Measurements from ENCODE around the gene STK4. TPM values are rescaled to one million over a fixed set of nuclear protein-coding genes. Genes with fewer than 3 reads are reported as not detected.

Gene STK4
- total and polyA plus RNA-seq, 2 experiments from 2014 or later, result 16.0 to 19.1 TPM

DNA sequence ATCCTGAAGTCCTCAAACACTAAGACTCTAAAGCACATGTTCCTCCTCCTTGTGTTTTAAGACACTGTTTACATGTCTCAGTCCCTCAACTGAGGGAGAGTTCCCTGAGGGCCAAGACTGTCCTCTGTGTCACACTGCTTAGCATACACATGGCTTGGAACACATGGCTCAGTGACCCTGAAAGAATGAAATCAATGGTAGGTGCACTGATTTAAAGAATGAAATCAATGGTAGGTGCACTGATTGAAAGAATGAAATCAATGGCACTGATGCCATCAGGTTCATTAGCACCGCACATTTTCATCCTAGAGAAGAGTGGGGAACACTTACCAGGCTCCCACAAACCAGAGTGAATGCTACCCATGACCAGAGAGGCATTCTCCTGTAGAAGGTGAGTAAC is 15.9 kb upstream of the STK4 start:
- H3K4me3 ChIP-seq, result no peak overlapping the region
- H3K27ac ChIP-seq, result no peak overlapping the region
- no peaks in the 10 kb centered on the region for H3K27me3 ChIP-seq
- DNase-seq (ENCODE audit: low read depth in 1 of 2, low spot score in 1 of 2), result no peak
- TF ChIP-seq, protein P1, sequence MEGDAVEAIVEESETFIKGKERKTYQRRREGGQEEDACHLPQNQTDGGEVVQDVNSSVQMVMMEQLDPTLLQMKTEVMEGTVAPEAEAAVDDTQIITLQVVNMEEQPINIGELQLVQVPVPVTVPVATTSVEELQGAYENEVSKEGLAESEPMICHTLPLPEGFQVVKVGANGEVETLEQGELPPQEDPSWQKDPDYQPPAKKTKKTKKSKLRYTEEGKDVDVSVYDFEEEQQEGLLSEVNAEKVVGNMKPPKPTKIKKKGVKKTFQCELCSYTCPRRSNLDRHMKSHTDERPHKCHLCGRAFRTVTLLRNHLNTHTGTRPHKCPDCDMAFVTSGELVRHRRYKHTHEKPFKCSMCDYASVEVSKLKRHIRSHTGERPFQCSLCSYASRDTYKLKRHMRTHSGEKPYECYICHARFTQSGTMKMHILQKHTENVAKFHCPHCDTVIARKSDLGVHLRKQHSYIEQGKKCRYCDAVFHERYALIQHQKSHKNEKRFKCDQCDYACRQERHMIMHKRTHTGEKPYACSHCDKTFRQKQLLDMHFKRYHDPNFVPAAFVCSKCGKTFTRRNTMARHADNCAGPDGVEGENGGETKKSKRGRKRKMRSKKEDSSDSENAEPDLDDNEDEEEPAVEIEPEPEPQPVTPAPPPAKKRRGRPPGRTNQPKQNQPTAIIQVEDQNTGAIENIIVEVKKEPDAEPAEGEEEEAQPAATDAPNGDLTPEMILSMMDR (IDR thresholded peaks at IDR 0.05; ENCODE audit: low read depth, low read length), result no peak
- no peaks in the 10 kb centered on the region for H3K4me1 ChIP-seq (ENCODE audit: low read depth)
- H3K9me3 ChIP-seq (ENCODE audit: low read depth), result no peaks in the 10 kb centered on the region
- H3K36me3 ChIP-seq, result peaks cover 77% of the 10 kb centered on the region

GRCh38 chr20:44952731-44953130 is 13.6 kb upstream of the STK4 start:
- Histone ChIP-seq H3K36me3 (peaks cover 74% of the 10 kb centered on the region), H3K27ac (no peak overlapping the region), H3K27me3 (no peaks in the 10 kb centered on the region), H3K4me3 (no peak overlapping the region), H3K9me3 (ENCODE audit: low read depth) (no peaks in the 10 kb centered on the region), H3K4me1 (ENCODE audit: low read depth) (no peaks in the 10 kb centered on the region)
- TF ChIP-seq, protein P1 (IDR thresholded peaks at IDR 0.05; ENCODE audit: low read depth, low read length), result no peak
- no peak for DNase-seq (ENCODE audit: low read depth in 1 of 2, low spot score in 1 of 2)

- peaks cover 66% of the 10 kb centered on the region for H3K36me3 ChIP-seq
- TF ChIP-seq, protein P1 (IDR thresholded peaks at IDR 0.05; ENCODE audit: low read depth, low read length), result no peak
- H3K4me1 ChIP-seq (ENCODE audit: low read depth), result peaks cover 9% of the 10 kb centered on the region
- H3K4me3 ChIP-seq, result no peak overlapping the region
- no peak for DNase-seq (ENCODE audit: low read depth in 1 of 2, low spot score in 1 of 2)
- no peaks in the 10 kb centered on the region for H3K27me3 ChIP-seq
- no peak overlapping the region for H3K27ac ChIP-seq
- no peaks in the 10 kb centered on the region for H3K9me3 ChIP-seq (ENCODE audit: low read depth)
These were observed 12.1 kb upstream of the STK4 start for GRCh38 chr20:44954211-44954610.

DNA sequence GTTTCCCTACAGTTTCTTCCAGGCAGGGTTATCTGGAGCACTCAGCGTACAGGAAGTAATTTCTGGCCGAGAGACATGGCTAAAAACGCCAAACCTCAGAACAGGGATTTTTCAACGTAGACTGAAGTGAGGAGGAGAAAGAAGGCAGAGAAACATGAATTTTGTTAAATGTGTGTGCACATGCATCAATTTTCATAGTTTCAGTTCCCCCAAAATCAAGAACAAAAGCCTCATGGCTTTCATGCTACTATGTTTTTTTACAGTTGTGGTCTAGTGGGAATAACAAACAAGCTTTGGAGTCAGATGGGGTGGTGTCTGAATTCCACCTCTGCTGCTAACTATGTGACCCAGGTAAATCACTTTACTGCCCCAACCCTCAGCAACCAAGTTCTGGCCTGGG is 11.0 kb upstream of the STK4 start:
- no peak for DNase-seq (ENCODE audit: low read depth in 1 of 2, low spot score in 1 of 2)
- Histone ChIP-seq H3K27me3 (no peaks in the 10 kb centered on the region), H3K27ac (no peak overlapping the region), H3K9me3 (ENCODE audit: low read depth) (no peaks in the 10 kb centered on the region), H3K36me3 (peaks cover 59% of the 10 kb centered on the region), H3K4me3 (no peak overlapping the region), H3K4me1 (ENCODE audit: low read depth) (peaks cover 10% of the 10 kb centered on the region)
- TF ChIP-seq, protein P1 (IDR thresholded peaks at IDR 0.05; ENCODE audit: low read depth, low read length), result no peak

GRCh38 chr20:44956410-44956809 is 9.9 kb upstream of the STK4 start:
- DNase-seq (ENCODE audit: low read depth in 1 of 2, low spot score in 1 of 2), result no peak
- H3K36me3 ChIP-seq, result peaks cover 48% of the 10 kb centered on the region
- TF ChIP-seq, protein P1 (IDR thresholded peaks at IDR 0.05; ENCODE audit: low read depth, low read length), result no peak
- no peaks in the 10 kb centered on the region for H3K27me3 ChIP-seq
- no peaks in the 10 kb centered on the region for H3K9me3 ChIP-seq (ENCODE audit: low read depth)
- no peak overlapping the region for H3K4me3 ChIP-seq
- H3K27ac ChIP-seq, result no peak overlapping the region
- H3K4me1 ChIP-seq (ENCODE audit: low read depth), result peaks cover 10% of the 10 kb centered on the region

DNA sequence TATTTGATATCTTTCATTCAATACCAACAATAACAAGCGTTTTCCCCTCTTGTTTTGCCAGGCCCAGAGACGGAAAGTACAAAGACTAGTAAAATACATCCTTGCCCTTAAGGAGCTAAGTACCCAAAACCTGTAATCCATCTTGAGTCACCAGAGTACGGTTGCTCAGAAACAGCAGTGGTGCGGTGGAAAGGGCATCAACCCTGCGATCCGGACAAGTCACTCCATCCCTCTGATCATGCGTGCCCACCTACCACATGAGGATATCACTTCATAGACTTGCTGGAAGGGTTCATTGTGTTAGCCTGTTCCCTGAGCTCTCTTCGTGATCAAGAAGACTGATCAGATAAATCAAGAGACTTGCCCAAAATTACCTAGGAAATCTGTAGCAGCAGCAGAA is 8.0 kb upstream of the STK4 start:
- TF ChIP-seq, protein P1 (IDR thresholded peaks at IDR 0.05; ENCODE audit: low read depth, low read length), result no peak
- Histone ChIP-seq H3K36me3 (peaks cover 29% of the 10 kb centered on the region), H3K4me1 (ENCODE audit: low read depth) (peaks cover 10% of the 10 kb centered on the region), H3K9me3 (ENCODE audit: low read depth) (no peaks in the 10 kb centered on the region), H3K27ac (no peak overlapping the region), H3K4me3 (no peak overlapping the region), H3K27me3 (no peaks in the 10 kb centered on the region)
- DNase-seq (ENCODE audit: low read depth in 1 of 2, low spot score in 1 of 2), result no peak

All from cardiac muscle cell (in vitro differentiated cells and primary cell).